ENCODE results near the gene IL17RA. TPM values are rescaled to one million over a fixed set of nuclear protein-coding genes. Genes with fewer than 3 reads are reported as not detected.

The IL17RA gene
- total RNA-seq, 1 donor, result 7.3 TPM

DNA sequence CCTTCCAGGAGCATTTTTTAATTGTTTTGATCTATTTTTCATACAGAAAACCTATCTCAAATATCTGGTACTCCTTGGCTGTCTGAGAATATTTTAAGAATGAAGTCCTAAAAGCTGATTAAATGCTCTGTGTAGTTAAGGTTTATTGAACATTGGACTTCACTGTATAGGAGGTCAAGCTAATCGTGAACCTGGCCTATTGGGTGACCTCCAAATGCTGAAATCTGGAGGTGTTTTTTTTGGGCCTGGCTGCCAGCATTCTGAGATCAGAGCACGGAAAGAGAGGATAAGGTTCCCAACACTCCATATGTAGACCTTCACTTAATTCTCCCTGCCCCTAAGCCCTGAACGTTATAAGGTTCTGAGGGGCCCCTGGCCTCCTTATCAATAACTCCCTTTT lies 8.3 kb downstream of the IL17RA start:
- no peak overlapping the region for H3K4me3 ChIP-seq (ENCODE audit: low read depth, low read length)
- TF ChIP-seq, protein P1, sequence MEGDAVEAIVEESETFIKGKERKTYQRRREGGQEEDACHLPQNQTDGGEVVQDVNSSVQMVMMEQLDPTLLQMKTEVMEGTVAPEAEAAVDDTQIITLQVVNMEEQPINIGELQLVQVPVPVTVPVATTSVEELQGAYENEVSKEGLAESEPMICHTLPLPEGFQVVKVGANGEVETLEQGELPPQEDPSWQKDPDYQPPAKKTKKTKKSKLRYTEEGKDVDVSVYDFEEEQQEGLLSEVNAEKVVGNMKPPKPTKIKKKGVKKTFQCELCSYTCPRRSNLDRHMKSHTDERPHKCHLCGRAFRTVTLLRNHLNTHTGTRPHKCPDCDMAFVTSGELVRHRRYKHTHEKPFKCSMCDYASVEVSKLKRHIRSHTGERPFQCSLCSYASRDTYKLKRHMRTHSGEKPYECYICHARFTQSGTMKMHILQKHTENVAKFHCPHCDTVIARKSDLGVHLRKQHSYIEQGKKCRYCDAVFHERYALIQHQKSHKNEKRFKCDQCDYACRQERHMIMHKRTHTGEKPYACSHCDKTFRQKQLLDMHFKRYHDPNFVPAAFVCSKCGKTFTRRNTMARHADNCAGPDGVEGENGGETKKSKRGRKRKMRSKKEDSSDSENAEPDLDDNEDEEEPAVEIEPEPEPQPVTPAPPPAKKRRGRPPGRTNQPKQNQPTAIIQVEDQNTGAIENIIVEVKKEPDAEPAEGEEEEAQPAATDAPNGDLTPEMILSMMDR (IDR thresholded peaks at IDR 0.05; ENCODE audit: insufficient read depth, low read depth, low read length), result no peak
- no peak for DNase-seq (ENCODE audit: low read depth)

DNA sequence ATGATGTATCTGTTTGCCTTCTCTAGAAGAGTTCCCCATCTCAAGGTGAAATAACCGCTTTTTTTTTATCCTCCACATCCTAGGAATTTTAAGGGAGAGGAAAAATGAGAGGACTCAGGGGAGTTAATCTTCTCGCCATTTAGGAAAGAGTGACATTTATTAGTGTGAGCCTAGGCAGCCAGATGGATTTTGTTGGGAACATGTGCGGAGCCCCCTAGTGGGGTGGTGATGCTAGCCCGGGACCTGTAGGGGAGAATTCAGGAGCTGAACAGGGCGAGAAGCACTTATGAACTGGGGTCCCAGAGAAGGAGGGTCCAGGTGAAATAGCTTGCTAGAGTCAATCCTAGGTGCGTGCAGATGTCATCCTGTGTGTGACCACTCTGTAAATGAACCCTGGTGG lies 10.7 kb downstream of the IL17RA start:
- TF ChIP-seq, protein P1 (IDR thresholded peaks at IDR 0.05; ENCODE audit: insufficient read depth, low read depth, low read length), result peak; percentile 50
- DNase-seq (ENCODE audit: low read depth), result no peak
- no peak overlapping the region for H3K4me3 ChIP-seq (ENCODE audit: low read depth, low read length)

DNA sequence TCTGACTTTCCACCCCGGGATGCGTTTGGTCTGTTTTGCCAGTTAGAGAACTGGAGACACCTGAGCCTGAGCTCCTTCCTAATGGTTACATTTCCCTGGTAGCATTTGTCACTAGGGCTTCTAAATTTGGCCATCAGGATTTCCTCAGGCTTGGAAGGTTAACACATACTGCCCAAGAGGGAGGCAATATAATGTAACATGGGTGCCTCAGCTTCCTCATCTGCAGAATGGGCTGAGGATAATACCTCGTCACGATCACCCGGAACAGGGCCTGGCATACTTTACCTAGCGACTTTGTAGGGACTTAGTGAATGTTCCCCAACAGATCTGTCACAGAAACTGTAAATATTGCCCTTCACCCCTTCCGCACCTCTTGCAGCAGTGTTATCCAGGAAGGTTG lies 11.3 kb downstream of the IL17RA start:
- TF ChIP-seq, protein P1 (IDR thresholded peaks at IDR 0.05; ENCODE audit: insufficient read depth, low read depth, low read length), result no peak
- no peak for DNase-seq (ENCODE audit: low read depth)
- H3K4me3 ChIP-seq (ENCODE audit: low read depth, low read length), result no peak overlapping the region

DNA sequence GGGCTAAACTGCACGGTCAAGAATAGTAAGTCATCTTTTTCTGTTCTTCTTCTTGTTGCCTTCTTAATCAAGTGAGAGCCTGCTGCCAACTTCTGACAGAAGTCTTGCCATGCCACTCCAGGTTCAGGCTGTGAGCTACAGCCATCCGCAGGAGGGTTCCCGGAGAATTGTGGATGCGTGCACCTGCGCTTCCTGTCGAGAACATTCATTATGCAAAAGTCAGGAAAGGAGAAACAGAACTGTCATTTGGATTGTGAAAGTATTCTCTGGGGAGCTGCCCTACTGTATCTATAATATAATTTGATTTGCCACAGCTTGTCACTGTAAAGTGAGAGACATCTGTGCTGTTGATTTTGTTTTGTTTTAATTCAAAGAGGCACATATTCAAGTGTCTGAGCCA lies 12.3 kb downstream of the IL17RA start:
- DNase-seq (ENCODE audit: low read depth), result no peak
- TF ChIP-seq, protein P1 (IDR thresholded peaks at IDR 0.05; ENCODE audit: insufficient read depth, low read depth, low read length), result no peak
- no peak overlapping the region for H3K4me3 ChIP-seq (ENCODE audit: low read depth, low read length)

DNA sequence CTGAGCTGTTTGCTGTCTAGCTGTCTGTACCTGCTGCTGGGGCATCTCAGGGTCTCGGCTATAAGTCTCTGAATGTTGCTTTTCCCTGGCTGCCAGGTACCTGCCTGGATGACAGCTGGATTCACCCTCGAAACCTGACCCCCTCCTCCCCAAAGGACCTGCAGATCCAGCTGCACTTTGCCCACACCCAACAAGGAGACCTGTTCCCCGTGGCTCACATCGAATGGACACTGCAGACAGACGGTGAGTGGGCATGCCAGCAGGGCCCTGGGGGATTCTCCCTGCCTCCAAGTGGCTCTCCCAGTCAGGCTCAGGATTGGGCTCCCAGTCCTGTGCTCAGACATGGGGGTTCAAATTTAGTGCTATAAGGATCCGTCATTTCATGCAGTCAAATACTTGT lies 12.9 kb downstream of the IL17RA start:
- H3K4me3 ChIP-seq (ENCODE audit: low read depth, low read length), result no peak overlapping the region
- TF ChIP-seq, protein P1 (IDR thresholded peaks at IDR 0.05; ENCODE audit: insufficient read depth, low read depth, low read length), result no peak
- no peak for DNase-seq (ENCODE audit: low read depth)

DNA sequence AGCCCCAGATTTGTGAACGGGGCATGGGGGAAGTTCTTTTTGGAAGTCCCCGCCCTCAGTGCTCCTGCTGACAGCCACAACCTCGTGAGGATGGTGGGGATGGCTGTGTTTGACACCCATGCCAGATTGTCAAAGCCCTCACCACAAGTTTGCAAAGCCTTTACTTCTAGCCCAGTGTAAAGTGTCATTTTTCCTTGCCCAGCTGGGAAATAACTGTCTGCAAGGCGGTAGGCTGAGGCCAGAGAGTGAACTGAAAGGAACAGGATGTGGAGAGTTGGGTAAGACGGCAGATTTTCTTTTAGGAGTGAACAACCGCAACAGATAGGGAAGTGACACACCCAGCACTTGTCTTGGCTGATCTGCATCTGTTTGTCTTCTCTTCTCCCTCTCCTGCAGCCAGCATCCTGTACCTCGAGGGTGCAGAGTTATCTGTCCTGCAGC lies 13.6 kb downstream of the IL17RA start:
- peak; percentile 53 for DNase-seq (ENCODE audit: low read depth)
- TF ChIP-seq, protein P1 (IDR thresholded peaks at IDR 0.05; ENCODE audit: insufficient read depth, low read depth, low read length), result no peak
- no peak overlapping the region for H3K4me3 ChIP-seq (ENCODE audit: low read depth, low read length)

DNA sequence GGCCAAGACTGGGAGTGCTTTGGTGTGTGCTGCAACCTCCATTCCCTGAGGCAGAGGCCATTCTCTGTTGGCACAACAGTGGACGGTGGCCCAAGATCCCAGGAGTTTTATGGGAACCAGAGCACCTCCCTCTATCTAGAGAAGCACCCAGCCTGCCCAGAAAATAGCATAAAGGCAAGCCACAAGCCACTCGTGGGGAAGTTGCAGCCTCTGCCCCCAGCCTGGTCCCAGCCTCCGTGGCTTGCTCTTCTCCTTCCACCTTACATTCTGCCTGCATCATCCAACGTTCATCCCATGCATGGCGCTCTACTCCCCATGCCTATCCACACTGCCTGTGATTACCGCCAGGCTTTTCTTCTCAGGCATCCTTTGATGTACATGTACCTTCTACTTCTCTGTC lies 15.8 kb downstream of the IL17RA start:
- no peak for DNase-seq (ENCODE audit: low read depth)
- no peak overlapping the region for H3K4me3 ChIP-seq (ENCODE audit: low read depth, low read length)
- TF ChIP-seq, protein P1 (IDR thresholded peaks at IDR 0.05; ENCODE audit: insufficient read depth, low read depth, low read length), result no peak
